ENCODE measurements around the gene ZNF786.
A peak's percentile ranks its signal among the peaks of the same experiment; 100 is the strongest.
"Not testable (repeated sequence)": the region's sequence is repeated elsewhere in the genome, so short reads cannot be mapped to it uniquely, and the experiment has no call there.

ZNF786 gene

GRCh38 chr7:149099058-149099457, 8.5 kb upstream of the ZNF786 start:
- Mint-ChIP-seq H3K4me1 (no peaks in the 10 kb centered on the region), H3K36me3 (no peaks in the 10 kb centered on the region), H3K27ac (no peak overlapping the region), H3K4me3 (no peak overlapping the region), H3K9me3 (no peaks in the 10 kb centered on the region), H3K27me3 (no peaks in the 10 kb centered on the region)
- DNase-seq (ENCODE audit: low spot score in 2 of 2), result no peak
- no peak for ATAC-seq (ENCODE audit: low read depth)

- H3K36me3 Mint-ChIP-seq, result no peaks in the 10 kb centered on the region
- H3K4me3 Mint-ChIP-seq, result no peak overlapping the region
- H3K9me3 Mint-ChIP-seq, result no peaks in the 10 kb centered on the region
- DNase-seq (ENCODE audit: low spot score in 2 of 2) (no peak), ATAC-seq (ENCODE audit: low read depth) (no peak)
- no peaks in the 10 kb centered on the region for H3K4me1 Mint-ChIP-seq
- no peaks in the 10 kb centered on the region for H3K27me3 Mint-ChIP-seq
- H3K27ac Mint-ChIP-seq, result no peak overlapping the region
These were observed 6.6 kb upstream of the ZNF786 start for GRCh38 chr7:149097088-149097487.

- Mint-ChIP-seq H3K27me3 (no peaks in the 10 kb centered on the region), H3K9me3 (no peaks in the 10 kb centered on the region), H3K4me1 (peaks cover 12% of the 10 kb centered on the region), H3K27ac (peak overlapping the region; percentile 53), H3K36me3 (no peaks in the 10 kb centered on the region), H3K4me3 (no peak overlapping the region)
- DNase-seq (ENCODE audit: low spot score in 2 of 2) (no peak), ATAC-seq (ENCODE audit: low read depth) (no peak)
These were observed 2.7 kb upstream of the ZNF786 start for GRCh38 chr7:149093228-149093627.

- peak overlapping the region; percentile 46 for H3K4me3 Mint-ChIP-seq
- H3K27me3 Mint-ChIP-seq; ATAC-seq (ENCODE audit: low read depth); H3K36me3 Mint-ChIP-seq; DNase-seq (ENCODE audit: low spot score in 2 of 2); H3K9me3 Mint-ChIP-seq; H3K27ac Mint-ChIP-seq: not testable (repeated sequence)
- peaks cover 15% of the 10 kb centered on the region for H3K4me1 Mint-ChIP-seq
These were observed 1.7 kb upstream of the ZNF786 start for GRCh38 chr7:149092244-149092643.

GRCh38 chr7:149087376-149087775, 3.1 kb downstream of the ZNF786 start:
- DNase-seq (ENCODE audit: low spot score in 2 of 2) (no peak), ATAC-seq (ENCODE audit: low read depth) (no peak)
- Mint-ChIP-seq H3K4me3 (no peak overlapping the region), H3K27ac (no peak overlapping the region), H3K36me3 (peaks cover 9% of the 10 kb centered on the region), H3K9me3 (peaks cover 5% of the 10 kb centered on the region), H3K27me3 (no peaks in the 10 kb centered on the region), H3K4me1 (peaks cover 23% of the 10 kb centered on the region)

GRCh38 chr7:149085866-149086265, 4.7 kb downstream of the ZNF786 start:
- H3K36me3 Mint-ChIP-seq, result peaks cover 10% of the 10 kb centered on the region
- no peak overlapping the region for H3K4me3 Mint-ChIP-seq
- H3K4me1 Mint-ChIP-seq, result peaks cover 20% of the 10 kb centered on the region
- H3K9me3 Mint-ChIP-seq, result peaks cover 5% of the 10 kb centered on the region
- DNase-seq (ENCODE audit: low spot score in 2 of 2), result no peak
- H3K27me3 Mint-ChIP-seq, result no peaks in the 10 kb centered on the region
- no peak for ATAC-seq (ENCODE audit: low read depth)
- no peak overlapping the region for H3K27ac Mint-ChIP-seq

GRCh38 chr7:149084407-149084806, 6.1 kb downstream of the ZNF786 start:
- peaks cover 20% of the 10 kb centered on the region for H3K4me1 Mint-ChIP-seq
- H3K4me3 Mint-ChIP-seq, result no peak overlapping the region
- no peak overlapping the region for H3K27ac Mint-ChIP-seq
- peaks cover 5% of the 10 kb centered on the region for H3K9me3 Mint-ChIP-seq
- H3K36me3 Mint-ChIP-seq, result peaks cover 15% of the 10 kb centered on the region
- DNase-seq (ENCODE audit: low spot score in 2 of 2) (no peak), ATAC-seq (ENCODE audit: low read depth) (no peak)
- H3K27me3 Mint-ChIP-seq, result no peaks in the 10 kb centered on the region

- no peak for DNase-seq (ENCODE audit: low spot score in 2 of 2)
- H3K4me3 Mint-ChIP-seq, result no peak overlapping the region
- no peak for ATAC-seq (ENCODE audit: low read depth)
- peaks cover 22% of the 10 kb centered on the region for H3K36me3 Mint-ChIP-seq
- no peaks in the 10 kb centered on the region for H3K27me3 Mint-ChIP-seq
- no peak overlapping the region for H3K27ac Mint-ChIP-seq
- H3K4me1 Mint-ChIP-seq, result peaks cover 15% of the 10 kb centered on the region
- peaks cover 5% of the 10 kb centered on the region for H3K9me3 Mint-ChIP-seq
These were observed 8.6 kb downstream of the ZNF786 start for GRCh38 chr7:149081914-149082313.

- DNase-seq (ENCODE audit: low spot score in 2 of 2) (no peak), ATAC-seq (ENCODE audit: low read depth) (no peak)
- H3K36me3 Mint-ChIP-seq, result peaks cover 16% of the 10 kb centered on the region
- peaks cover 7% of the 10 kb centered on the region for H3K4me1 Mint-ChIP-seq
- H3K27ac Mint-ChIP-seq, result no peak overlapping the region
- no peaks in the 10 kb centered on the region for H3K9me3 Mint-ChIP-seq
- H3K4me3 Mint-ChIP-seq, result no peak overlapping the region
- H3K27me3 Mint-ChIP-seq, result no peaks in the 10 kb centered on the region
These were observed 12.9 kb downstream of the ZNF786 start for GRCh38 chr7:149077594-149077993.

GRCh38 chr7:149075286-149075685, 15.2 kb downstream of the ZNF786 start:
- peaks cover 12% of the 10 kb centered on the region for H3K36me3 Mint-ChIP-seq
- H3K27me3 Mint-ChIP-seq, result no peaks in the 10 kb centered on the region
- no peak for DNase-seq (ENCODE audit: low spot score in 2 of 2)
- no peak for ATAC-seq (ENCODE audit: low read depth)
- no peak overlapping the region for H3K4me3 Mint-ChIP-seq
- H3K27ac Mint-ChIP-seq, result no peak overlapping the region
- H3K9me3 Mint-ChIP-seq, result no peaks in the 10 kb centered on the region
- H3K4me1 Mint-ChIP-seq, result peaks cover 2% of the 10 kb centered on the region

GRCh38 chr7:149074116-149074885, 16.2 kb downstream of the ZNF786 start:
- Mint-ChIP-seq H3K36me3 (peaks cover 12% of the 10 kb centered on the region), H3K9me3 (no peaks in the 10 kb centered on the region), H3K27ac (peak overlapping the region; percentile 60), H3K4me1 (peaks cover 2% of the 10 kb centered on the region), H3K4me3 (no peak overlapping the region), H3K27me3 (no peaks in the 10 kb centered on the region)
- DNase-seq (ENCODE audit: low spot score in 2 of 2), result no peak
- no peak for ATAC-seq (ENCODE audit: low read depth)

- Mint-ChIP-seq H3K4me1 (peaks cover 2% of the 10 kb centered on the region), H3K4me3 (no peak overlapping the region), H3K9me3 (no peaks in the 10 kb centered on the region), H3K27ac (no peak overlapping the region), H3K27me3 (no peaks in the 10 kb centered on the region), H3K36me3 (peaks cover 11% of the 10 kb centered on the region)
- ATAC-seq (ENCODE audit: low read depth) (no peak), DNase-seq (ENCODE audit: low spot score in 2 of 2) (no peak)
These were observed 18.1 kb downstream of the ZNF786 start for GRCh38 chr7:149072438-149072775.

GRCh38 chr7:149071641-149072437, 18.7 kb downstream of the ZNF786 start:
- no peaks in the 10 kb centered on the region for H3K27me3 Mint-ChIP-seq
- peak in 1 of 2 donors; percentile 14 for DNase-seq (ENCODE audit: low spot score in 2 of 2)
- no peaks in the 10 kb centered on the region for H3K4me1 Mint-ChIP-seq
- H3K9me3 Mint-ChIP-seq, result no peaks in the 10 kb centered on the region
- ATAC-seq (ENCODE audit: low read depth), result peak; percentile 78
- no peak overlapping the region for H3K27ac Mint-ChIP-seq
- peaks cover 8% of the 10 kb centered on the region for H3K36me3 Mint-ChIP-seq
- peak overlapping the region; percentile 37 for H3K4me3 Mint-ChIP-seq

GRCh38 chr7:149071182-149071635, 19.3 kb downstream of the ZNF786 start:
- H3K4me1 Mint-ChIP-seq, result no peaks in the 10 kb centered on the region
- DNase-seq (ENCODE audit: low spot score in 2 of 2) (no peak), ATAC-seq (ENCODE audit: low read depth) (no peak)
- no peak overlapping the region for H3K27ac Mint-ChIP-seq
- no peak overlapping the region for H3K4me3 Mint-ChIP-seq
- H3K9me3 Mint-ChIP-seq, result no peaks in the 10 kb centered on the region
- peaks cover 5% of the 10 kb centered on the region for H3K36me3 Mint-ChIP-seq
- no peaks in the 10 kb centered on the region for H3K27me3 Mint-ChIP-seq

Data from memory B cell (primary cell).